SHP77 treated with DMSO at 0.1 percent for 48 hours (cell line): ENCODE results near the gene IRF2BP1.

ENCODE experiments used
- DNase-seq: peaks from one replicate; lab custom pipeline; 2025; lab: John Stamatoyannopoulos, UW

Gene IRF2BP1

GRCh38 chr19:45862564-45863334, 23.2 kb downstream of the IRF2BP1 start, which contains the start of gene SYMPK:
TSS of gene SYMPK (minus strand) at chr19:45863147. CDS start at chr19:45854495, 8,652 bp downstream.
- DNase-seq: peak; percentile 93

- DNase-seq: no peak
These were observed 23.7 kb downstream of the IRF2BP1 start for GRCh38 chr19:45862271-45862563.

GRCh38 chr19:45860359-45861259, 25.3 kb downstream of the IRF2BP1 start:
- no peak for DNase-seq

- no peak for DNase-seq
These were observed 31.7 kb downstream of the IRF2BP1 start for GRCh38 chr19:45854167-45854778.

GRCh38 chr19:45852983-45853382, 33.0 kb downstream of the IRF2BP1 start:
- no peak for DNase-seq

GRCh38 chr19:45852145-45852750, 33.7 kb downstream of the IRF2BP1 start:
- no peak for DNase-seq

GRCh38 chr19:45848922-45849321, 37.0 kb downstream of the IRF2BP1 start:
- no peak for DNase-seq

GRCh38 chr19:45847663-45848062, 38.3 kb downstream of the IRF2BP1 start:
- no peak for DNase-seq

- DNase-seq: no peak
These were observed 43.7 kb downstream of the IRF2BP1 start for GRCh38 chr19:45842198-45842597.

- DNase-seq: no peak
These were observed 51.0 kb downstream of the IRF2BP1 start for GRCh38 chr19:45834970-45835369.
